Suppressor macrophage treated with lipopolysaccharide for 4 hours (primary cell): Measurements from ENCODE around the gene ITIH5.
"Not testable (repeated sequence)": the region's sequence is repeated elsewhere in the genome, so short reads cannot be mapped to it uniquely, and the experiment has no call there.

Source experiments
- DNase-seq: peaks from one replicate; pipeline ENCODE4 v3.0.0-alpha.2; 2020

Gene ITIH5

GRCh38 chr10:7686351-7687171 lies 19.8 kb upstream of the ITIH5 start:
- no peak for DNase-seq

GRCh38 chr10:7680078-7680477 lies 13.3 kb upstream of the ITIH5 start:
- DNase-seq = not testable (repeated sequence)

GRCh38 chr10:7679256-7679655 lies 12.5 kb upstream of the ITIH5 start:
- DNase-seq = no peak

- no peak for DNase-seq
Observed at GRCh38 chr10:7672341-7673134, 5.8 kb upstream of the ITIH5 start.

GRCh38 chr10:7670157-7670556 lies 3.4 kb upstream of the ITIH5 start:
- no peak for DNase-seq

- DNase-seq = no peak
Observed at GRCh38 chr10:7667262-7668141, 736 bp upstream of the ITIH5 start.

GRCh38 chr10:7665767-7666166 lies 999 bp downstream of the ITIH5 start:
- no peak for DNase-seq

GRCh38 chr10:7664707-7665106 lies 2.1 kb downstream of the ITIH5 start:
- no peak for DNase-seq

- no peak for DNase-seq
Observed at GRCh38 chr10:7662522-7662921, 4.2 kb downstream of the ITIH5 start.

GRCh38 chr10:7659560-7659959 lies 7.2 kb downstream of the ITIH5 start:
- DNase-seq = no peak

GRCh38 chr10:7657552-7657951 lies 9.2 kb downstream of the ITIH5 start:
- DNase-seq = no peak

GRCh38 chr10:7657079-7657478 lies 9.7 kb downstream of the ITIH5 start:
- not testable (repeated sequence) for DNase-seq

GRCh38 chr10:7651853-7652470 lies 14.8 kb downstream of the ITIH5 start:
- no peak for DNase-seq

GRCh38 chr10:7649673-7650300 lies 17.0 kb downstream of the ITIH5 start:
- peak; percentile 12 for DNase-seq

- DNase-seq = no peak
Observed at GRCh38 chr10:7647062-7647664, 19.6 kb downstream of the ITIH5 start.

- no peak for DNase-seq
Observed at GRCh38 chr10:7642491-7643011, 24.2 kb downstream of the ITIH5 start.

GRCh38 chr10:7635408-7636125 lies 31.2 kb downstream of the ITIH5 start:
- no peak for DNase-seq

- DNase-seq = no peak
Observed at GRCh38 chr10:7634142-7634894, 32.4 kb downstream of the ITIH5 start.

- DNase-seq = no peak
Observed at GRCh38 chr10:7626283-7626682, 40.5 kb downstream of the ITIH5 start.

GRCh38 chr10:7625836-7626235 lies 40.9 kb downstream of the ITIH5 start:
- DNase-seq = no peak
